Transverse colon (tissue), 1 donor: ENCODE measurements around the gene TRMT1.

Experiments used
- EP300 ChIP-seq: sonication (generic); formaldehyde crosslinking; IDR thresholded peaks from one replicate; pipeline ENCODE4 v1.6.1; 2017; ENCODE audit warnings: antibody characterized with exemption, low read depth
- POLR2A ChIP-seq: fragments of 450-650 bp; IDR thresholded peaks from one replicate; pipeline ENCODE4 v1.6.1; 2016; ENCODE audit warnings: antibody characterized with exemption, mild to moderate bottlenecking, moderate library complexity

GRCh38 chr19:13072188-13072908 lies 44.2 kb downstream of the TRMT1 start:
- no peak for TF ChIP-seq EP300
- TF ChIP-seq POLR2A: no peak
